ENCODE results near the gene EPS8.

DNA sequence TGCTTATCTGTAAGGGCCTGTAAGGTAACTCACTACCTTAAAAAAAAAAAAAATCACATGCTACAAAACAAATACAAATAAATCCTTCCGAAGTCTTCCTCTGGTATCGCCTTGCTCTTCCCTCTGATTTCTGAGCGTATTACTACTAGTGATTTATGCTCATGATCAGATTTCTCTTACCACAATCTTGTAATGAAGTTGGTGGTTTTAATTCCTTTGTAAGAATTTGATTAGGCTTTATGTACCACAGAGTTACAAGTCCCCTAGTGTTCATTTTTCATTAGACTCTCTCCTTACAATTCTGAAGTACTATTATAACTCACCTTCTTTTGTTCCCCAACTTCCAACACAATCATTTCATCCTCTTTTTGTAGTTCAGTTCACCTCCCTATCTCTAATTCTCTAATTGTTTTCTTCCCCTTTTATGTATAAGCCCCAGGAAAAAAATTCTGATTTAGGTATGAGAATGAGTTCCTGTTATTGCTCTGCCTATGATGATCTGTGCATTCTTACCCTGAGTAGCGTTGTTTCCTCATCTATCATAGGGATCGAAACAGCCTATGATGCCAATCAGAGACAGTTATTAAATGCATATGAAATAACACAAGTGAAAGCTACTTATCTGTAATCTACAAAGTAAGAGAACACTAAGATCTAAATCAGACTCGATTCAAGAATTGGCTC lies 81.5 kb downstream of the EPS8 start:
- TF ChIP-seq, protein P1, sequence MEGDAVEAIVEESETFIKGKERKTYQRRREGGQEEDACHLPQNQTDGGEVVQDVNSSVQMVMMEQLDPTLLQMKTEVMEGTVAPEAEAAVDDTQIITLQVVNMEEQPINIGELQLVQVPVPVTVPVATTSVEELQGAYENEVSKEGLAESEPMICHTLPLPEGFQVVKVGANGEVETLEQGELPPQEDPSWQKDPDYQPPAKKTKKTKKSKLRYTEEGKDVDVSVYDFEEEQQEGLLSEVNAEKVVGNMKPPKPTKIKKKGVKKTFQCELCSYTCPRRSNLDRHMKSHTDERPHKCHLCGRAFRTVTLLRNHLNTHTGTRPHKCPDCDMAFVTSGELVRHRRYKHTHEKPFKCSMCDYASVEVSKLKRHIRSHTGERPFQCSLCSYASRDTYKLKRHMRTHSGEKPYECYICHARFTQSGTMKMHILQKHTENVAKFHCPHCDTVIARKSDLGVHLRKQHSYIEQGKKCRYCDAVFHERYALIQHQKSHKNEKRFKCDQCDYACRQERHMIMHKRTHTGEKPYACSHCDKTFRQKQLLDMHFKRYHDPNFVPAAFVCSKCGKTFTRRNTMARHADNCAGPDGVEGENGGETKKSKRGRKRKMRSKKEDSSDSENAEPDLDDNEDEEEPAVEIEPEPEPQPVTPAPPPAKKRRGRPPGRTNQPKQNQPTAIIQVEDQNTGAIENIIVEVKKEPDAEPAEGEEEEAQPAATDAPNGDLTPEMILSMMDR (conservative IDR thresholded peaks at IDR 0.05; ENCODE audit: low read length), result no peak
- no peak for TF ChIP-seq EZH2phosphoT487 (IDR thresholded peaks at IDR 0.05; ENCODE audit: borderline replicate concordance)
